GM12874 (cell line): ENCODE data around the gene NEK6.

Experiments
- CTCF ChIP-seq: IDR thresholded peaks from 2 replicates; pipeline ENCODE4 v1.5.1; 2011; ENCODE audit warnings: low read depth, mild to moderate bottlenecking, control low read depth, low read length, moderate library complexity; ENCODE audit not compliant: insufficient read depth

Gene NEK6

GRCh38 chr9:124292696-124293593 lies 35.2 kb downstream of the NEK6 start:
- TF ChIP-seq CTCF = no peak

- no peak for TF ChIP-seq CTCF
These were observed 36.2 kb downstream of the NEK6 start for GRCh38 chr9:124293718-124294506.

- TF ChIP-seq CTCF = no peak
These were observed 37.5 kb downstream of the NEK6 start for GRCh38 chr9:124295159-124295794.

- no peak for TF ChIP-seq CTCF
These were observed 38.3 kb downstream of the NEK6 start for GRCh38 chr9:124296094-124296493.

GRCh38 chr9:124296796-124297550 lies 39.2 kb downstream of the NEK6 start:
- TF ChIP-seq CTCF = no peak

- no peak for TF ChIP-seq CTCF
These were observed 39.8 kb downstream of the NEK6 start for GRCh38 chr9:124297551-124297901.
